ENCODE results near the gene ARID1B. TPM values are rescaled to one million over a fixed set of nuclear protein-coding genes. Genes with fewer than 3 reads are reported as not detected.

The ARID1B gene
- total RNA-seq, 1 donor from 2014 or later, result 18.5 TPM

DNA sequence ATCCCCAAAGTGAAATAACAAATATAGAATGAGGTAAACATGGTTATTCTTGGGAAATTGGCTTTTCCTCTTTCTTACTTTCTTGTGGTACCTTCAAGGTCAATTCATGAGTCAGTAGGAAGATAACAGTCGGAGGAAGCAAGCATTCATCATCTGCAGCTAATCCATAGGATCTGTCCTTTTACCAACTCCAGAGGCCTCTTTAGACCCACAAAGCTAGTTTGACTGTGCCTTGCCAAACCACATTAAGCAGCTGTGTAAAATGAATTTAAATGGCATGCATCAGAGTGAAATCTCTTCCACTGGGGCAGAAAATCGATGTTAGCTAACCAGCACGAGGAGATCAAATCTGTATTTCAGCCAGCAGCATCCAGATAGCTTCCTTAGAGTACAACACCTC is 374.8 kb downstream of the ARID1B start:
- no peak for TF ChIP-seq CTCF (conservative IDR thresholded peaks at IDR 0.05; ENCODE audit: low read depth, low read length)
- H3K4me3 ChIP-seq (ENCODE audit: low read depth, low read length), result no peak overlapping the region
- no peak for DNase-seq (ENCODE audit: low read depth)

GRCh38 chr6:157152556-157152955 is 375.4 kb downstream of the ARID1B start:
- no peak overlapping the region for H3K4me3 ChIP-seq (ENCODE audit: low read depth, low read length)
- DNase-seq (ENCODE audit: low read depth), result no peak
- no peak for TF ChIP-seq CTCF (conservative IDR thresholded peaks at IDR 0.05; ENCODE audit: low read depth, low read length)

DNA sequence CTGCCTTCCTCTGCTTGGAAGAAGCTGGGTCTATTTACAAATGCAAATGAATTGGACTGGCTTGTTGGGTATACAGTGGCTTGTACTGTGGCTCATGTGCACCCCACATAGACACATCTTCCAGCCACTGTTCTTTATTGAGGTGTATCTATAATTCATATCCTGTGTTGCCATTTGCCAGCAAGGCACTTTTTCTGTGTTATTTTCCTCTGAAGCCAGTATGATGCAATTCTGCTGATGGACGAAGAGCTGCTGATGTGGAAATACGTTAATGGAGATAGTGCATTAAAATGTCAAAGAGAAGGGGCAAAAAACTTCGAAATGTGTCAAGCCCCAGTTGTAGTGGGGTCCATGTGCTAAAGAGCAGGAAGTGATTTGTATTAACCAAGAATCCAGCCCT is 378.6 kb downstream of the ARID1B start:
- TF ChIP-seq CTCF (conservative IDR thresholded peaks at IDR 0.05; ENCODE audit: low read depth, low read length), result no peak
- DNase-seq (ENCODE audit: low read depth), result no peak
- H3K4me3 ChIP-seq (ENCODE audit: low read depth, low read length), result no peak overlapping the region

DNA sequence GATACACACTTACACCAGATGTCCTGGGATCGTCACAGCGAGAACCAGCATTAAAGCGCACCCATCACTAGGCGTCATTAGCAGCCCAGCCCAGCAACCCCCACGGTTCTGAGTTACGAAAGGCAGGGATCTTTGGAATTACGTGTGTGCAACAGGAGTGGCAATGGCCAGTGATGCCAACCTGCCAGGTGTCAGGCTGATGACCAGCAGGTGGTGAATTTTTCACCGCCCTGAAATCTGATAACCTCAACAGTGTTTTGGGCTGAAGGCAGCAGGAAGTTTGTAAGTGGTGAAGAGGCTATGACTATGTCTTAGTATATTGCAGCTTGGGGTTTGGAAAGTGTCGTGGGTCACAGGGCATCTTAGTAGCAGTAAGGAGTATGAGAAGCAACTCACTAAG is 380.1 kb downstream of the ARID1B start:
- no peak overlapping the region for H3K4me3 ChIP-seq (ENCODE audit: low read depth, low read length)
- TF ChIP-seq CTCF (conservative IDR thresholded peaks at IDR 0.05; ENCODE audit: low read depth, low read length), result no peak
- DNase-seq (ENCODE audit: low read depth), result no peak

- no peak for TF ChIP-seq CTCF (conservative IDR thresholded peaks at IDR 0.05; ENCODE audit: low read depth, low read length)
- no peak overlapping the region for H3K4me3 ChIP-seq (ENCODE audit: low read depth, low read length)
- no peak for DNase-seq (ENCODE audit: low read depth)
Observed at GRCh38 chr6:157158456-157158855, 381.3 kb downstream of the ARID1B start.

GRCh38 chr6:157158897-157159296 is 381.7 kb downstream of the ARID1B start:
- no peak for DNase-seq (ENCODE audit: low read depth)
- peak; percentile 12 for TF ChIP-seq CTCF (conservative IDR thresholded peaks at IDR 0.05; ENCODE audit: low read depth, low read length)
- no peak overlapping the region for H3K4me3 ChIP-seq (ENCODE audit: low read depth, low read length)

DNA sequence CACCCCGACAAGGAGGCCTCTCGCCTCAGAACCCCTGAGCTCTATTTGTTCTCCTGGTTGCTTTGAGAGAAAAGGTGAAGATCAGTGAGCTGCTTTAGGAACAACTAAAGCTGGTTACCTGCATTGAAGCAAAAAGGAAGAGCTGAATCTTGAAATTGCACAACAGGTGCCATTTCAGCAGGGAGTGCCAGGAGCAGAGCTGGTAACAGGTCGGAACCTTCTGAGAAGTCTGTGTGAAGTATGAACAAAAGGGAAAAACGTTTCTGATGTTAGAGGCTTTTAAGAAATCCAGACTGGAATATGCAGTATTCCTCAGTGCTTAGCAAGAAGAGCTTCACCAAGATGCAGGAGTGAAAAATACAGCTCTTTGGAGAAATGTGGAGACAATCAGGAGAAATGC is 382.2 kb downstream of the ARID1B start:
- no peak overlapping the region for H3K4me3 ChIP-seq (ENCODE audit: low read depth, low read length)
- no peak for TF ChIP-seq CTCF (conservative IDR thresholded peaks at IDR 0.05; ENCODE audit: low read depth, low read length)
- DNase-seq (ENCODE audit: low read depth), result no peak

Measured in epithelial cell of proximal tubule (primary cell).